H1 (cell line): Measurements from ENCODE around the gene HSPA1L. TPM values are rescaled to one million over a fixed set of nuclear protein-coding genes. Genes with fewer than 3 reads are reported as not detected.
A peak's percentile ranks its signal among the peaks of the same experiment; 100 is the strongest.

Experiments used
- CTCF ChIA-PET: fragments of 300-600 bp; sonication (Branson Sonifier 250); formaldehyde crosslinking; loops from one replicate; lab custom pipeline; 2021; ENCODE audit not compliant: partially characterized antibody; lab: Charles Lee
- POLR2A ChIA-PET: fragments of 300-600 bp; sonication (Branson Sonifier 250); formaldehyde crosslinking; loops from one replicate; lab custom pipeline; 2021; ENCODE audit warnings: inconsistent platforms; ENCODE audit not compliant: partially characterized antibody; lab: Charles Lee
- DNase-seq, 2 experiments: peaks; one replicate each; pipeline versions ENCODE4 v3.0.0 to v3.0.0-alpha.2; 2010 to 2022; ENCODE audit warnings: low spot score in 2 of 2, low read depth in 1 of 2, mixed read lengths in 1 of 2
- FAIRE-seq: peaks from 2 replicates; lab custom pipeline; 2011; peaks lifted over from hg19 to GRCh38; lab: Jason Lieb, UNC
- H2AFZ ChIP-seq: 2 replicates; pipeline ENCODE4 v1.8.1; 2012; ENCODE audit warnings: low read length, inconsistent platforms
- H2AK5ac ChIP-seq: 2 replicates; pipeline ENCODE4 v1.6.1; 2013; ENCODE audit warnings: low read depth, low read length
- H2BK120ac ChIP-seq: replicated peaks from 2 replicates; pipeline ENCODE3; 2013; ENCODE audit warnings: low read depth, low read length, inconsistent platforms
- H2BK12ac ChIP-seq: 2 replicates; pipeline ENCODE4 v1.6.1; 2013; ENCODE audit warnings: low read depth, low read length
- H2BK15ac ChIP-seq: 2 replicates; pipeline ENCODE4 v1.6.1; 2013; ENCODE audit warnings: low read length
- H2BK20ac ChIP-seq: 2 replicates; pipeline ENCODE4 v1.6.1; 2013; ENCODE audit warnings: low read length
- H2BK5ac ChIP-seq: 2 replicates; pipeline ENCODE4 v1.6.1; 2013; ENCODE audit warnings: low read depth, low read length
- H3K14ac ChIP-seq: 2 replicates; pipeline ENCODE4 v1.6.1; 2013; ENCODE audit warnings: inconsistent platforms; ENCODE audit not compliant: insufficient read length
- H3K18ac ChIP-seq: 2 replicates; pipeline ENCODE4 v1.6.1; 2013; ENCODE audit warnings: low read length; ENCODE audit errors: extremely low read depth
- H3K23ac ChIP-seq: 2 replicates; pipeline ENCODE4 v1.6.1; 2013; ENCODE audit warnings: inconsistent platforms; ENCODE audit not compliant: insufficient read length
- H3K23me2 ChIP-seq: 2 replicates; pipeline ENCODE4 v1.6.1; 2013; ENCODE audit warnings: low read depth, low read length
- H3K27ac ChIP-seq: 2 replicates; pipeline ENCODE4 v1.6.1; 2011; ENCODE audit warnings: low read depth, low read length, inconsistent platforms
- H3K27me3 ChIP-seq, 4 experiments: replicated peaks in 1 of 4; 1 replicate in 1 of 4; 2 replicates in 3 of 4; pipeline versions ENCODE4 v1.6.1 to v1.8.1; 2011 to 2013; ENCODE audit warnings: low read length in 3 of 4, mild to moderate bottlenecking in 3 of 4, inconsistent platforms in 2 of 4, mixed read lengths in 2 of 4, moderate library complexity in 1 of 4; ENCODE audit not compliant: control insufficient read depth in 3 of 4, insufficient read depth in 3 of 4; ENCODE audit errors: extremely low read depth in 1 of 4
- H3K36me3 ChIP-seq, 4 experiments: 2 replicates each; pipeline versions ENCODE4 v1.6.1 to v1.8.1; 2011 to 2013; ENCODE audit warnings: mild to moderate bottlenecking in 4 of 4, low read length in 3 of 4, moderate library complexity in 2 of 4, control low read depth in 1 of 4, inconsistent platforms in 1 of 4; ENCODE audit not compliant: insufficient read depth in 4 of 4, control insufficient read depth in 2 of 4
- H3K4ac ChIP-seq: replicated peaks from 2 replicates; pipeline ENCODE3; 2013; ENCODE audit warnings: low read length, low read depth, mixed read lengths, inconsistent platforms; ENCODE audit not compliant: insufficient read length
- H3K4me1 ChIP-seq, 4 experiments: replicated peaks in 1 of 4; 1 replicate in 1 of 4; 2 replicates in 3 of 4; pipeline versions ENCODE4 v1.6.1 to v1.8.1; 2011 to 2013; ENCODE audit warnings: low read length in 3 of 4, inconsistent platforms in 2 of 4, mixed read lengths in 1 of 4; ENCODE audit not compliant: insufficient read depth in 4 of 4, control insufficient read depth in 3 of 4
- H3K4me2 ChIP-seq, 2 experiments: 2 replicates each; pipeline versions ENCODE4 v1.6.1 to v1.8.1; 2011 to 2013; ENCODE audit warnings: low read depth in 2 of 2, low read length in 2 of 2, control low read depth in 1 of 2, inconsistent platforms in 1 of 2, mild to moderate bottlenecking in 1 of 2; ENCODE audit not compliant: insufficient read depth in 1 of 2
- H3K4me3 ChIP-seq, 4 experiments: fragments of 200-600, 300-600 bp in 1 of 4; sonication (generic), shearing (Covaris generic), sonication (Bioruptor Twin) in 1 of 4; 2 replicates each; pipeline versions ENCODE4 v1.5.1 to v1.8.1; 2011 to 2016; ENCODE audit warnings: low read length in 4 of 4, low read depth in 3 of 4, control low read depth in 2 of 4, inconsistent platforms in 2 of 4, mild to moderate bottlenecking in 2 of 4, mixed read lengths in 1 of 4, moderate library complexity in 1 of 4; ENCODE audit not compliant: insufficient read depth in 2 of 4; ENCODE audit errors: extremely low read depth in 1 of 4
- H3K56ac ChIP-seq: replicated peaks from 2 replicates; pipeline ENCODE3; 2013; ENCODE audit warnings: low read depth, mild to moderate bottlenecking, mixed read lengths, low read length, inconsistent platforms; ENCODE audit not compliant: insufficient read length
- H3K79me1 ChIP-seq: 2 replicates; pipeline ENCODE4 v1.6.1; 2013; ENCODE audit warnings: low read depth, low read length, control low read depth
- H3K79me2 ChIP-seq, 2 experiments: 2 replicates each; pipeline versions ENCODE4 v1.6.1 to v1.8.1; 2012 to 2013; ENCODE audit warnings: low read length in 2 of 2, mild to moderate bottlenecking in 2 of 2, inconsistent platforms in 1 of 2; ENCODE audit not compliant: insufficient read depth in 2 of 2, control insufficient read depth in 1 of 2
- H3K9ac ChIP-seq, 4 experiments: replicated peaks in 1 of 4; 1 replicate in 1 of 4; 2 replicates in 3 of 4; pipeline versions ENCODE4 v1.6.1 to v1.8.1; 2011 to 2013; ENCODE audit warnings: low read depth in 3 of 4, low read length in 3 of 4, control low read depth in 2 of 4, mild to moderate bottlenecking in 2 of 4, moderate library complexity in 2 of 4, inconsistent platforms in 1 of 4; ENCODE audit errors: extremely low read depth in 1 of 4
- H3K9me3 ChIP-seq, 2 experiments: 2 replicates each; pipeline versions ENCODE4 v1.6.1 to v1.8.1; 2012 to 2013; ENCODE audit warnings: mild to moderate bottlenecking in 2 of 2, moderate library complexity in 2 of 2, control low read depth in 1 of 2, inconsistent platforms in 1 of 2, low read depth in 1 of 2, low read length in 1 of 2, mixed read lengths in 1 of 2; ENCODE audit not compliant: insufficient read depth in 2 of 2
- H4K20me1 ChIP-seq, 2 experiments: replicated peaks in 1 of 2; 2 replicates each; pipeline versions ENCODE3 to v1.8.1; 2011 to 2013; ENCODE audit warnings: inconsistent platforms in 2 of 2, low read length in 2 of 2, mild to moderate bottlenecking in 1 of 2; ENCODE audit not compliant: insufficient read depth in 2 of 2, control insufficient read depth in 1 of 2
- H4K5ac ChIP-seq: 2 replicates; pipeline ENCODE4 v1.6.1; 2013; ENCODE audit warnings: low read length, low read depth, mixed read lengths, inconsistent platforms; ENCODE audit not compliant: insufficient read length
- H4K8ac ChIP-seq: 2 replicates; pipeline ENCODE4 v1.8.0; 2013; ENCODE audit warnings: mild to moderate bottlenecking, moderate library complexity, low read length, inconsistent platforms; ENCODE audit not compliant: insufficient read depth; ENCODE audit errors: extremely low read depth
- H4K91ac ChIP-seq: replicated peaks from 2 replicates; pipeline ENCODE3; 2013; ENCODE audit warnings: low read length, mixed read lengths, inconsistent platforms; ENCODE audit not compliant: insufficient read length
- RBBP5 ChIP-seq: IDR thresholded peaks from 2 replicates; pipeline ENCODE4 v1.7.1; 2012; ENCODE audit warnings: low read depth, mild to moderate bottlenecking, inconsistent platforms, low read length, moderate library complexity, borderline replicate concordance
- WGBS, 2 experiments: shearing (Covaris generic) in 1 of 2; methylation state at CpG; one replicate each; pipeline versions ENCODE4 v1.1.6 to v1.1.7; 2013 to 2015; ENCODE audit warnings: low lambda C conversion rate in 2 of 2, mixed read lengths in 2 of 2, inconsistent platforms in 1 of 2, low coverage in 1 of 2, missing lambda C conversion rate in 1 of 2; ENCODE audit not compliant: insufficient replicate concordance in 2 of 2, insufficient coverage in 1 of 2, insufficient read length in 1 of 2; ENCODE audit errors: extremely low coverage in 1 of 2, missing lambda C conversion rate in 1 of 2; 5-methylcytosine and 5-hydroxymethylcytosine counted together
- polyA plus RNA-seq, 7 experiments: library from polyadenylated mRNA; depleted of rRNA in 3 of 7; stranded (reverse) in 5 of 7; unstranded in 2 of 7; fragments of >200 nt in 5 of 7; fragments of 200-250 nt in 2 of 7; gene quantifications; 1 replicate in 5 of 7; 2 replicates in 1 of 7; 4 replicates in 1 of 7; pipeline versions ENCODE4 v1.2.1 to v1.2.3, GENCODE V29; 2011 to 2013; ENCODE audit warnings: missing spikeins in 2 of 7, mixed read lengths in 2 of 7
- total RNA-seq: library from RNA; stranded (reverse); fragmentation: NEBNext Ultra II Directional; extraction: Animal tissue kit (Norgen Biotek cat#: 25700); gene quantifications from 2 replicates; pipeline ENCODE4 v1.2.1, GENCODE V29; 2021

The HSPA1L gene
- total and polyA plus RNA-seq, 2 of the 8 experiments (the other 6 are each of a cell fraction or from before 2014, with no cell fraction given): 1.00 to 1.9 TPM

GRCh38 chr6:31792761-31793171 is 22.3 kb downstream of the HSPA1L start:
- no peak overlapping the region for H2AFZ ChIP-seq
- no peak for FAIRE-seq
- H3K4ac ChIP-seq: no peak overlapping the region
- no peaks in the 10 kb centered on the region for H3K27me3 ChIP-seq
- no peak overlapping the region for H2BK15ac ChIP-seq
- H3K4me1 ChIP-seq: peaks cover 0 to 2% (median under 1%) of the 10 kb centered on the region in 4 experiments; a peak in 3 of 7 replicates
- peaks cover 5% of the 10 kb centered on the region; the same call in 1 of the 2 replicates for H3K23me2 ChIP-seq
- no peak overlapping the region for H4K5ac ChIP-seq
- H3K9ac ChIP-seq: no peak overlapping the region
- H3K23ac ChIP-seq: no peak overlapping the region
- H3K4me3 ChIP-seq: no peak overlapping the region
- H3K56ac ChIP-seq: peak overlapping the region; percentile 6
- H2BK12ac ChIP-seq: no peak overlapping the region
- POLR2A ChIA-PET: interaction anchor here (1.4 to 10.3 kb wide), 4 partner anchors 9 to 119 kb away, joined by 3 to 85 read pairs (median 6); partner anchors contain the start of gene VWA7
- no peak overlapping the region for H4K8ac ChIP-seq
- peaks cover 4 to 43% (median 16%) of the 10 kb centered on the region in 4 experiments; a peak in 6 of 8 replicates for H3K36me3 ChIP-seq
- no peak for TF ChIP-seq RBBP5
- TF ChIP-seq, all 59 proteins: peak for 0
- WGBS, 2 experiments: 95% methylated on average over 11 of the region's 12 CpGs; no CpG with 5 or more reads in 1 of the 2 experiments
- Histone ChIP-seq H3K4me2 (no peak overlapping the region), H2BK120ac (no peak overlapping the region), H2BK20ac (no peak overlapping the region), H3K9me3 (no peaks in the 10 kb centered on the region), H3K79me1 (peaks cover 3% of the 10 kb centered on the region; the same call in 1 of the 2 replicates), H4K91ac (no peak overlapping the region), H4K20me1 (peaks cover 0 to 6% of the 10 kb centered on the region in 2 experiments), H3K14ac (no peak overlapping the region), H3K79me2 (peaks cover 0 to 19% of the 10 kb centered on the region in 2 experiments; a peak in 2 of 4 replicates), H2BK5ac (no peak overlapping the region), H3K18ac (no peak overlapping the region), H2AK5ac (no peak overlapping the region), H3K27ac (no peak overlapping the region)
- no peak for DNase-seq
- CTCF ChIA-PET: interaction anchor here (0.6 to 15.6 kb wide), 4 partner anchors 14 to 114 kb away, joined by 3 to 228 read pairs (median 6); partner anchors contain the start of genes LSM2 and VWA7
